ENCODE results near the gene CD79A. TPM values are rescaled to one million over a fixed set of nuclear protein-coding genes. Genes with fewer than 3 reads are reported as not detected.

The CD79A gene
- 0.47 TPM in 1 of 2 replicates, not detected in the other for total RNA-seq

DNA sequence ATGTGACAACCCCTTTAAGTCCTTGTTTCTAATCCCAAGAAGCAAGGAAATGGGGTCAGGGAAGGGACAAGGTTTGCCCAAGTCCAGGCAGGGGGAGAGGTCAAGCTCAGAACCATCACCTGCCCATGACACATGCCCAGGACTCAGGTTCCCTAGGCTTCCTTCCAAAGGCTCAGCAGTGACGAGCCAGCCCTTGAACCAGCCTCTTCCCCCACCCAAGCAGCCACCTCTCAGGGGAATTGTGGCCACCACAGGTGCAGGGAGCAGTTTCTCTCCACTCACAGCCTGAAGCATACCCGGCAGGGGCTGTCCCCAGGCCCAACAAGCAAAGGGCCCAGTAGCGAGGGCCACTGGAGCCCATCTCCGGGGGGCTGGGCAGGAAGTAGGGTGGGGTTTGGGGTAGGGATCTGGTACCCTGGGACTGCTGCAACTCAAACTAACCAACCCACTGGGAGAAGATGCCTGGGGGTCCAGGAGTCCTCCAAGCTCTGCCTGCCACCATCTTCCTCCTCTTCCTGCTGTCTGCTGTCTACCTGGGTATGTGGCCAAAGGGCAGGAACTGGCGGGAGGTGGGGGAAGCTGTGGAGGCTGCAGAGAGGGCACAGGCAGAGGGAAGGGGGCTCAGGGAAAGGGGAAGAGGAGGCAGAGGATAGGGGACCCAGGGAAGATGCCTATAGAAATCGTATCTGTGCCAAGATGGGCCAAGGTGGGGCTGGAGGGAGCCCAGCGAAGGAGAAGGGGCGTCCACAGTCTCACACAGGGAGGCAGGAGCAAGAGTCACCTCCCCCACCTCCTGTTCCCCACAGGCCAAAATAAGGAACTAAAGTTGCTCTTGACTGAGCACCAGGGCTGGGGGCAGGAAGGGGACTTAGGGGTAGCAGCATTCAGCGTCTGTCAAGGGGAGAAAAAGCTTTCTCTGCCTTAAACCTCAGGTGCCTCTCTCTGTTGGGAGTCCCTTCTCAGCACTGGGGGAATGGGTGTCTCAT lies at the start of gene CD79A:
CD79A (plus strand) TSS at position 433 of the 986 bp plus-strand sequence; CDS start at position 459, 26 bp downstream.
- no peak for DNase-seq (ENCODE audit: extremely low read depth, low read depth, low spot score)

DNA sequence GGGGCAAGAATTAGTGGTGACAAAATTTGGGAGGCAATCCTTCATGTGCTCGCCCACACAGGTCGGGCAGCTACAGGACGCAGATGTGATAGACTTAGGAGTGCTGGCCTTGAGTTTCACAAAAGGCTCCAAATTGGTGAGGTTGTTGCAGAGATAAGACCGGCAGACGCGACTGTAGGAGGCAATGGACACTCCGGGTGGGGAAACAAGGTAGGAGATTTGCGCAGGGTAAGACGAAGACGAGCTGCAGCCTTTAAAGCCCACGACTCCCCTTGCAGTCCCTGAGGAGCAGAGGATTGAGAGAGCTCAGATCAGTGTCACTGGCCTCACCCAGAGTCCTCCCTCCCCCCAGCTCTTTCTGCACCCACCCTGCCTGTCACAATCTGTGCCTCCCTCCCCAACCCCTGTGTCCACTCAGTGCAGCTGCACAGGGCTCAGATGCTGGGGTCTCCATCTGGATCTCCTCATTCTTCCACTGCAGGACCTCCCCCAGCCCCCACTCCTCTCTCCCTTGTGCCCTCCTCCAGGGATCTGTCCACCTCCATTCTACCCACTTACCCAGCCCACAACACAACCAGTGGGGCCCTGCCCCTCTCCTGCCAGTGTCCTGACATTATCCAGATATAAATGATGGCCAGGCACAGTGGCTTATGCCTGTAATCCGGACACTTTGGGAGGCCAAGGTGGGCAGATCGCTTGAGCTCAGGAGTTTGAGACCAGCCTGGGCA lies 38.9 kb upstream of the CD79A start:
- no peak for DNase-seq (ENCODE audit: extremely low read depth, low read depth, low spot score)

DNA sequence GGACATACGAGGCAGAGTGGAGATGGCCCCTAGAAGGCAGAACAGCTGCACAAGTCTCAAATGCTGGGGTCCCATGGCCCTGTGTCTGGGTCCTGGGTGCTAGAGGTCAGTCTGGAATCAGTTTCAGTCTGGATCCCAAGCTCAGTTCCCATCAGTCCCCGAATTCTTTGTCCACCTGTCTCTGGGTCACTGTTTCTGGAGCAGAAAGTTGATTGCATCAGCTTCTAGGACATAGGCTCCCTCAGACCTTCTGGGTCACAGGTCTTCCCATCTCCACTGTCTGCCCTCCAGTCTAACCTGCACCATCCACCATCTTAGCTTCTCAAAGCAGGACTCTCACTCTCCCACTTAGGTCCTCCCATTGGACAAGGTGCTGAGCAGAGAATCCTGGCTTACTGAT lies 37.9 kb upstream of the CD79A start:
- no peak for DNase-seq (ENCODE audit: extremely low read depth, low read depth, low spot score)

DNA sequence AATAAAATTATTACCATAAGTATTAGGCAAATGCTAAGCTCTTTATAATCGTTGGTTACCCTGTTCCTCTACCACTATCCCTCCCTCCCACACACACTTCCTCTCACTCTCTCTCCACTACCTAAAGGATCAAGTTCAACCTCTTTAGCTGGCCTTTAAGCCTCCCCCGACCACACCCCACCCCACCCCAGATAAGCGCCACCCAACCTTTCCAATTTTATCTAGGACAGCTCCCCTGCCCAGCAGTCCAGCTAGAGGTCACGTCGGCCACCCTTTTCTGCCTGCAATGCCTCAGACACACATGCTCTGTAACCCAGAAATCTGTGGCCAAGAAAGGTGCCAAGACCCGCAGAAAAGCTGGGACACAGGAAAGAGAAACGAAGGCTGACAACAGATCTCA lies 33.7 kb upstream of the CD79A start:
- no peak for DNase-seq (ENCODE audit: extremely low read depth, low read depth, low spot score)

DNA sequence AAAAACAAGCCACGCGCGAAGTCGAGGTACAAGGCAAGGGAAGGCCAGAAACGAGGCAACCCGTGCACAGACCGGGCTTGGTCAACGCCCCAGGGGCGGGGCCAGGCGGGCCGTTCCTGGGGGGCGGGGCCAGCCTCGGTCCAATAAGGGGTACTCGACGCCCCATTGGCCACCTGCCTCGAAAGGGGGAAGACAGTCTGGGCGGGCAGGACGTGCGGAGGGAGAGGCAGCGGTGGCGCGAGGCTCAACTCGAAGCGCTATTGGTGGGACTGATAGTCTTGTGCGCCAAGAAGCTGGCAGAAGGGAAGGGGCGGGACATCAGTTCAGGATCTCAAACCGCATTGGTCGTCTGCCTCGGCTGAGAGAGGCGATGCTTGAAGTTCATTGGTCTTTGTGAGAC lies 32.5 kb upstream of the CD79A start, which contains the start of gene LYPD4:
LYPD4 (minus strand) TSS at position 83 of the 400 bp plus-strand sequence. CDS start 5,398 bp downstream, outside the sequence.
- DNase-seq (ENCODE audit: extremely low read depth, low read depth, low spot score) = no peak

DNA sequence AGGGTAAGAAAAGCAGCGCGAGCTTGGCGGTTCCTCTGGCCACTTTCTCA lies 32.3 kb upstream of the CD79A start, which contains the start of gene DMRTC2:
DMRTC2 (plus strand) TSS at position 42 of the 50 bp plus-strand sequence. CDS start 2,387 bp downstream, outside the sequence.
- no peak for DNase-seq (ENCODE audit: extremely low read depth, low read depth, low spot score)

DNA sequence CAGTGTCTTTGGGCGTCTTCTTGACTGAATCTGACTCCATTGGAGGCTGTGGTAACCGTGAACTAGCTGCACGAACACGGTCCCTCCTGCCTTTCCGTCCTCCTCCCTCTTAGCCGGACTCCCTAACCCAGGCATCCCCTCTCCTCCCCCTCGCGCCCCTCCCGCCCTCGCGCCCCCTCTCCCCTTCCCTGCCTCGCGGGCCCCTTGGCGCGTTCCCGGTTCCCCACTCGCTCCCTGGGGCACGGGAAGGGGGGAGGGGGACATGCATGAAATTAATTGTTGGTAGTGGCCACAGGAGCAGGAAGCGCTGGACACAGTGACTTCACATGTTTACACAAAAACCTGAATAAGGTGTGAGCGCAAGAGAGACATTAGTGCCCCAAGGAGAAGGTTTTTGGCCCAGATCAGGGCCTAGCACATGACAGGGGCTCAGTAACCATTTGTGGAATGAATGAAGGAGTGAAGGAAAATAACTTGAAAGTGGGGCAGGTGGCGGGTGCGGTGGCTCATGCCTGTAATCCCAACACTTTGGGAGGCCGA lies 32.0 kb upstream of the CD79A start:
- no peak for DNase-seq (ENCODE audit: extremely low read depth, low read depth, low spot score)

DNA sequence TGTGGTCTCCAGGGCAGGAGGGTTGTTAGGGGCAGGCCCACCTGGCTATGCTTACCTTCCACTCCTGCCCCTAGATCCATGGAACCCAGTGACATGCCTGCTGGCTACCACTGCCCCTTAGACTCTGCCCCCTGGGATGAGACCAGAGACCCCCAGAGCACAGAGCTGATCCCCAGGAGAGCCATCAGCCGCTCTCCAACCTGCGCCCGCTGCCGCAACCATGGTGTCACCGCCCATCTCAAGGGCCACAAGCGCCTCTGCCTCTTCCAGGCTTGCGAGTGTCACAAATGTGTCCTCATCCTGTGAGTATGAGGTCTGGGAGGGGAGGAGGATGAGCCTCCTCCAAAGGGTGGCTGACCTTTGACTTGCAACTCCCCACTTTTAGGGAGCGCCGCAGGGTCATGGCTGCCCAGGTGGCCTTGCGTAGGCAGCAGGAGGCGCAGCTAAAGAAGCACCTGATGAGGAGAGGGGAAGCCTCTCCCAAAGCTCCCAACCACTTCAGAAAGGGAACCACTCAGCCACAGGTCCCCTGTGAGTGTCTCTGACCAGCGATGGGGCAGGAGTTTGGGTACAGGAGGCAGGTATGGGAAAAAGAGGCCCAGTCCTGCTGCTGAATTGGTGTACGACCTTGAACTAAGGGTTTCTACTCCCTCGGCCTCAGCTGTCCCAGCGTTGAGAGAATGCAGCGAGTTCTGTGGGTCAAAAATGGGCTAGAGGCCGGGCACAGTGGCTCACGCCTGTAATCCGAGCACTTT lies 29.6 kb upstream of the CD79A start:
- DNase-seq (ENCODE audit: extremely low read depth, low read depth, low spot score) = no peak

DNA sequence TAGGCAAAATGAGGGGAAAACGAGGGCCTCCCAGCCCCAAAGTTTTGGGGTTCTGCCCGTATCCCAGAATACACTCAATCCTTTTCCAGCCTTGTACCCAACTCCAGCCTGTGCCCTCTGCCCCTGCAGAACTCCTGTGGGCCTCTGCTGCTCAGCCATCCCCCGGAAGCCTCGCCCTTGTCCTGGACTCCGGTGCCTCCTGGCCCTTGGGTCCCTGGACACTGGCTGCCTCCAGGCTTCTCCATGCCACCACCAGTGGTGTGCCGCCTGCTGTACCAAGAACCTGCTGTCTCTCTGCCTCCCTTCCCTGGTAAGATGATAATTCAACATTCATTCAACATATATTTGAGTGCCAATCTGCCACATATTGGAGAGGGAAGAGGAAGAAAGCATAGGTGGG lies 28.4 kb upstream of the CD79A start:
- DNase-seq (ENCODE audit: extremely low read depth, low read depth, low spot score) = no peak

DNA sequence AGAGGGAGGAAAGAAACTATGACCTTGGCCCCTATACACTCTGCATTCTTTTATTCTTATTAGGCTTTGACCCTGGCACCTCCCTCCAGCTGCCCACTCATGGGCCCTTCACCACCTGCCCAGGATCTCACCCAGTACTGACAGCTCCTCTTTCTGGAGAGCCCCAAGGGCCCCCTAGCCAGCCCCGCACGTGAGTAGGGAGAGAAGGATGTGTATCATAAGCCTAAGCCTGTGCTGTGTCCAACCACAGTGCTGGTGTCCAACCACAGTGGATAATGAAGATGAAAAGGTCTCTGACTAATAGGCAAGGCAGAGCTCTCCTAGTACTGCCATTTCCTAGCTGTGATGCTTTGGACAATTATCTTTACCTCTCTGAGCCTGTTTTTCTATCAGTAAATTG lies 28.0 kb upstream of the CD79A start:
- no peak for DNase-seq (ENCODE audit: extremely low read depth, low read depth, low spot score)

DNA sequence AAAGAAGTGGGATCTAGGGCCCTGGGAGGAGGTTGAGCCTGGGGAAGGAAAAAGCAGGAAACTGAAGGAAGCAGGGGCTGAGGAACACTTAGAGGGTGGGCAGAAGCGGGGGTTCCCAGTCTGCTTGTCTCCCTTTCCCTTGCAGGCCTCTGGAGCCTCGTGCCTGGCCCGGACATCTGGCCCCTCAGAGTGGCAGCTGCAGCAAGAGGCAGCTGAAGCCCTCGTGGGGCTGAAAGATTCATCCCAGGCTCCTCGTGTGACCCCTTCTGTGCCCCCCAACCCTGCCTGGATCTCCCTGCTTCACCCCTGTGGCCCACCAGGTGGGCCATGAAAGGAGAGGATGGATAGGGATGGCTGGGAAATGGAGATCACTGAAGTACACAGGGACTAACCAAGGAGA lies 26.7 kb upstream of the CD79A start:
- DNase-seq (ENCODE audit: extremely low read depth, low read depth, low spot score) = no peak

DNA sequence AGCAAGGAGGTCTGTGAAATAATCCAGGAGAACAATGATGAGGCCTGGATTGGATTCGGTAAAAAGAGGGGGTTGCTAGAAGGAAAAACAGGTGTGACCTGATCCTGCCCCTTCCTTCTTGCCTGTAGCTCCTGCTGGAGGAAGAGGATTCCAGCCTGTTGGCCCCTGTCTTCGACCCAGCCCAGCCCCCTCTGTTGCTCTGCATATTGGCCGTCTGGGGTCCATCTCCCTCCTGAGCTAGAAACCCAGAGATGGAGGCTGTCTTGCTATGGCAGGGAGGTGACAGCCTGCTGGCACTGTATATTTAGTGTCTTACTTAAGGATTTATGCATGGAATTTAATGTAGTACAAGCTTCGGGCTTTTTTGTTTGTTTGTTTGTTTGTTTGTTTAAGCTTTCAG lies 25.6 kb upstream of the CD79A start:
- no peak for DNase-seq (ENCODE audit: extremely low read depth, low read depth, low spot score)

DNA sequence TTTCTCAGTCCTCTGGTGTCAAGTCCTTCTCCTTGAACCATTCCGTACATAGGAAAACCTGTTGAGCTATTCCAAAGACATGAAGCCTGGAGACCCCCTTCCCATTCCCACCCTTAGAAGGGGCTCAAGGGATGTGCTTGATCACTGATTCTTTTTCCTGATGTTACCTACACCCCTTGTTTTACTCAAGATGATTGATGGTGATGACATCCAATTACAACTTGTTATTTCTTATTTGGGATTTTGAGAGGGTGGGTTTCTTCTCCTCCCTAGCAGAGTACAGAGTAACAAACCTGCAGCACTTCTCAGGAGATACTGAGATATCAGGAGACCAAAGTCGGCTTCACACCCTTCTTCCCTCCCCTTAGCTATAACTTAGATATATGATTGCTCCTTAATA lies 23.7 kb upstream of the CD79A start:
- no peak for DNase-seq (ENCODE audit: extremely low read depth, low read depth, low spot score)

DNA sequence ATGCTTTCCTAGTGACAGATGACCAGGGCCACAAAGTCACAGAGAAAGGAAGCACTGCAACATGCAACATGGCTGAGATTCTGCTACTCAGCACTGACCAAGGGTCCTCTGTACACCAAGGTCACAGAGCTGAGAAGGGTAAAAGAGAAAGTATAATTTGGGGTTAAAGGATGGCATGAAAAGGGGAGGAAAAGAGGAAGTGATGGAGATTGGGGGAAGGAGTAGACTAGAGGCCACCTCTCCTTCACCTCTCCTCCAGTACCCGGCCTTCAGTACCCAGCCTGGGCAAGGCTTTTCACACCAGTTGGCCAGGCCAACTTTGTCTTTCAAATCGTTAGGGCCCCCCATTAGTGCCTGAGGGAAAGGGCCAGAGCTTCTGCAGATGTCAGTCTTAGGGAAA lies 23.3 kb upstream of the CD79A start:
- DNase-seq (ENCODE audit: extremely low read depth, low read depth, low spot score) = no peak

DNA sequence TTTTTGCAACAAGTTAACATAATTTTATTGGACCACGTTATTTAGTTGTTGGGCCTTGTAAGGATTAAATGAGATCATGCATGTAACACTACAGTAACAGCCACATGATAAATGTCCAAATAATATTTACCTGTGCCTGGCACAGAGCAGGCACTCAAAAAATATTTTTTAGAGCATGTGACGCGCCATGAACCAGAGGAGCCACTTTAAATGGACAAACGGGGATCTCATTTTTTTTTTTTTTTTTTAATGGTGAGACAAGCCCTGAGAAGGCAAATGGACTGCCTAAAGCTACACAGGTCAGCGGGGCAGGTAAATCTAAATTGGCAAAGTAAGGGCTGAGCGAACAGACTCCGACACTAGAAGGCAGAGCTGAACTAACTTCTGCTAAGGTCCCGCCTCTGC lies 17.9 kb upstream of the CD79A start:
- no peak for DNase-seq (ENCODE audit: extremely low read depth, low read depth, low spot score)

DNA sequence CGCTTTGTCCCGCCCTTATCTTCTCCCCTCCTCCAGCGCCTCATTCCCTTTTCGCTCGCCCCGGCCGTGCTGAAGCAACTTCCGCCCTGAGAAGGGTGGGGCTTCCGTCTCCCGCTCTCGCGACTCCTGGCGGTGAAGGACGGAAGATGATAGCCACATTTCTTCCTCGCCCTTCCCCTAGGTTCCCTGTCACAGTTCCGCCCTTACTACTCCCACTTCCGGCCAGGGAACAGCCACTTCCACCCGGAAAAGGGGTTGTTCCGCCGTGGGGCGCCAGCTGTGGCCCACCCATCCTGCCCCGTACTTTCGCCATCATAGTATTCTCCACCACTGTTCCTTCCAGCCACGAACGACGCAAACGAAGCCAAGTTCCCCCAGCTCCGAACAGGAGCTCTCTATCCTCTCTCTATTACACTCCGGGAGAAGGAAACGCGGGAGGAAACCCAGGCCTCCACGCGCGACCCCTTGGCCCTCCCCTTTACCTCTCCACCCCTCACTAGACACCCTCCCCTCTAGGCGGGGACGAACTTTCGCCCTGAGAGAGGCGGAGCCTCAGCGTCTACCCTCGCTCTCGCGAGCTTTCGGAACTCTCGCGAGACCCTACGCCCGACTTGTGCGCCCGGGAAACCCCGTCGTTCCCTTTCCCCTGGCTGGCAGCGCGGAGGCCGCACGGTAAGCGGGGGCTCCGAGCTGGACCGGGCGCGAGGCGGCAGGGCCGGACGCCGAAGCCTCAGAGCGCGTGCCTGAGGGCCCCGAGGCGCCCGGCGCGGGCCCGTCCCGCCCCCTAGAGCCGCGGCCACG lies 17.3 kb upstream of the CD79A start, which contains the start of gene RPS19:
RPS19 (plus strand) TSS at position 638 of the 801 bp plus-strand sequence. CDS start 520 bp downstream, outside the sequence.
- peak; percentile 92 for DNase-seq (ENCODE audit: extremely low read depth, low read depth, low spot score)

DNA sequence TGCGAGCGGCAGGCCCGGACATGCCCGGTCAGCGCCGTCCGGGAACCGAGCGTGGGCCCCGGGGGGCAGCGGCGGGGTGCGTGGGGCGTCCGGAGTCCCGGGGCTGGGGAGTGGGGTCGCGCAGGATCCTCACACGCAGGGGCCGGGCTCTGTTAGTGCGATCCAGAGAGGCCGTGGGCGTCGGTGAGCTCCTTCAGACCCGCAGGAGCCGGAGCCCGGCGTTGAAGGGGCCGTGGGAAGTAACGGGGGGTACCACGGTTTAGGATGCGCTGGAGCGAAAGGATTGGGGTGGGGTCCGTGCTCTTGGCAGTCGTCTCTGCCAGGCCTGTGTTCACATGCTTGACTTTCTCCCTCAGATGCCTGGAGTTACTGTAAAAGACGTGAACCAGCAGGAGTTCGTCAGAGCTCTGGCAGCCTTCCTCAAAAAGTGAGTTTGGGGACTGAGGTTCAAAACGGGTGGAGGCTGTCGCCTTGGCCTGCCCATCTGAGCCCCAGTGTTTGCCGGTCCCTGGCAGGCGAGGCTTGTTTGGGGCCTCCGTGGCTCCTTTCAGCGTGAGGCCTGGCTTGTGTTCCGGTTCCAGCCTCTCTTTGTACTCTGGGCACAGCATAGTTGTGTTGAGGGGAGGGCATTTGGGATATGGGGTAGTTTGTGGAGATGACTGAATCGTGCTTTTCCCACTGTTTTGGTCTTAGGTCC lies 16.5 kb upstream of the CD79A start:
- no peak for DNase-seq (ENCODE audit: extremely low read depth, low read depth, low spot score)

DNA sequence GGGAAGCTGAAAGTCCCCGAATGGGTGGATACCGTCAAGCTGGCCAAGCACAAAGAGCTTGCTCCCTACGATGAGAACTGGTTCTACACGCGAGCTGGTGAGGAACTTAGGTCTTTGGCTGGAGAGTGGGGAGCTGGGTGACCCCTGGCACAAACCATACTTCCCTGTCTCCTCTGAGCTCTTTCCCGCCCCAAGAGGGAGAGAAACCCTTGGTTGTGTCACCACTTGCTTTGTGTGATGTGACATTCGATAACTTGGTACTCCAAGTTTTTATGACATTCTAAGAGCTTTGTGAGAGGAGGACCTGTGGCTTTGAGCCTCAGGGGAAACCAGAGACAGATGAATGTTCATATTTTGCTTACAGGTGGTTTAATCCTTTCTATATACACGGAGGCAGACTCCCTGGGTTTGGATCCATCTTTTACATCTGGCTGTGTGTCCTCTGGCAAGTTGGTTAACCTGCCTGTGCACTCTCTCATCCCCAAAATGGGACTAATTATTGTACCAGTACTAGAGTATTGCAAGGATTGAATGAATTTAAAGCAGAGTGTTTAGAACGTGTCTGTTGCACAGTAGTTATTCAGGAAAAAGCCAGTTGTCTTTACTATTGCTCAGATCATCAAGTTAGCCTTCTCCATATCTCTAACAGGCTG lies 15.8 kb upstream of the CD79A start:
- DNase-seq (ENCODE audit: extremely low read depth, low read depth, low spot score) = no peak

DNA sequence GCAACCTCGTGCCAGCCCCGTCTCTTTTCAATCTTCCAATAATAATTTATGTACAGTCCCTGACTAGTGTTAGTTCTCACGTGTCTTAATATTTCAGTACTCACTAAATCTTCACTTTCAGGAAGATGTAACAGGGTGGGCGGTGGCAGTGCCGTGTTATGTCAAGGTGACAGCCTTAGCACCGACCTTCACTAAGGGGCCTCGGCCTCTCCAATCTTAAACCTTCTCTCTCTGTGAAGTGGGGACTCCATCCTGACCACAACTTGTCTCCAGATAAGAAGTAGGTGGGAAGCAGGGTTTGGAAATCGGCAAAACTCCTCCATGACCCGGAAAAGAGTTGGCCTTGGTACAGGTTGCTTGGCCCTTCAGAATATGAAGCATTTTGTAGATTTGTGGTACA lies 15.2 kb upstream of the CD79A start:
- DNase-seq (ENCODE audit: extremely low read depth, low read depth, low spot score) = no peak
